Stimulated activated CD8-positive, alpha-beta memory T cell treated with anti-CD3 and anti-CD28 coated beads, Interleukin-12 subunit alpha, Interleukin-12 subunit beta, amount 100 ng/mL, for 1 hour (primary cell): ENCODE data around the gene TRIM45.

Experiments used
- DNase-seq: peaks from one replicate; pipeline ENCODE4 v3.0.0-alpha.2; 2020; ENCODE audit warnings: low read depth

Gene TRIM45

DNA sequence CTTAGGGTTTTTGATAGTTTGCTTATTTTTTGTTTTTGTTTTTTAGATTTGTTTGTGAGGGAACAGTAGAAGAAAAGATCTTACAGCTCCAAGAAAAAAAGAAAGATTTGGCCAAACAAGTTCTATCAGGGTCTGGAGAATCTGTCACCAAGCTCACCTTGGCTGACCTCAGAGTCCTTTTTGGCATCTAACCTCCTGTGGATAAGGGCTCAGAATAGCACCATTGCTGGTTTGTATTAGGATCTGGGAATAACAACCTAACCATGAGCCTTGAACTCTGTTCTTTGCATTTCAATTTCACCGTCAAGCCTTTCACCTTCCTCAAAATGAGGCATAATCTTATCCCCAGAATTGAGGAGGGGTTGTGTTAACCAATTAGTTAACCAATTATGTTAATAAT is 20.2 kb downstream of the TRIM45 start:
- no peak for DNase-seq

- DNase-seq, result no peak
Observed at GRCh38 chr1:117098287-117098890, 23.2 kb downstream of the TRIM45 start.

DNA sequence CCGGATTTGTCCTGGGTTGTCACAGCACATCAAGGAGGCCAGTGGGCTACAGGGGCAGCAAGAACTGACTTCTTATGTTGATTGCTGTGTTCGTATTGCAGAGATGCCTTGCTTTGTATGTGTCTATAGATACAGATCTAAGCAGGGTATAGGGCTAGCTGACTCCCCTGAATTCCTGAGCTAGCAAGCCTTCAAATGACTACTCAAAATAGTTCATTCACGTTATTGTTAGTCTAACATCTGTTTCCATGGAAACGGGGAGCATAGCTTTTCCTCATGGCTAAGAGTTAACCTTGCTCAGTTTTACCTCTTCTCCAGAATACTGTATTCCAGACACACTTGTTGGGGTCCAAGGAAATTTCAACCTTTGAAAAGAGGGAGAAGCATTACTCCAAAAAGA is 24.1 kb downstream of the TRIM45 start:
- DNase-seq, result no peak

- DNase-seq, result no peak
Observed at GRCh38 chr1:117096951-117097408, 24.6 kb downstream of the TRIM45 start.

GRCh38 chr1:117094841-117095604 is 26.5 kb downstream of the TRIM45 start:
- DNase-seq, result no peak

GRCh38 chr1:117093870-117094621 is 27.5 kb downstream of the TRIM45 start:
- peak; percentile 10 for DNase-seq

- no peak for DNase-seq
Observed at GRCh38 chr1:117093091-117093534, 28.4 kb downstream of the TRIM45 start.

- no peak for DNase-seq
Observed at GRCh38 chr1:117092594-117092993, 29.0 kb downstream of the TRIM45 start.

GRCh38 chr1:117089996-117090395 is 31.6 kb downstream of the TRIM45 start:
- DNase-seq, result no peak

DNA sequence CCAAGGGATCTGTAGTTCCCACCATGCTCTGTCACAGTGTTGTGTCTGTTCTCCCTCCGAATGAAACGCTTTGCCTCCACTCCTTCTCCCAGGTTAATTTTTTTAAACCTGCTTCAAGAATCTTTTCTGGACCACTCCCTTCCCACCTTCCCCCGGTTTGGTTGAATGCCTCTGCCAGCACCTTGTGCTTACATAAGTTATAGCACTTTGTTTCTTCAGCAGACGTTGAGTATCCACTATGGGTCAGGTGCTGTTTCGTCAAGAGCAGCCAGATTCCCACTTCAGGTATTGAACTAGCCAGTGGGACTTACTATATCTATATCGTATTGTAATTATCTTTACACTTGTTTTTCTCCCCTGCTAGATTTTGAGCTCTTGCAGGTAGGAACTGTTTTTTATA is 33.9 kb downstream of the TRIM45 start:
- DNase-seq, result no peak

DNA sequence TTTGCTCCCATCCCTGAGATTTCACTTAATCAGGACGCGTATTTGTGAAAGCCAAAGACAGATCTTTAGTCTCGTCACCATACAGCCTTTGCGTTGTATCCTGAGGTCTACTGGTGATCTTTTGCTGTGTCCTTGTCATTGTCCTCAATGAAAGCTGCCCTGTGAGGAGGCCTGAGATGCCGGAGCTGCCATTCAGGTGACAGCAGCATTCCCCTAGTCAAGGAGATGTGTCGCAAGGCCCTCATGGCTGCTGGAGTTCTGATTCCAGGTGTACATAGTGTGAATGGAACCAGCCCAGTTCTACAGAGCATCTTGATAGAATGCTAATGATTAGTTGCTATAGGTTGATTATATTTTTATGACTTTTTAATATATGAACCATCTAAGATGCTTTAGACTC is 37.3 kb downstream of the TRIM45 start:
- no peak for DNase-seq

GRCh38 chr1:117079737-117080136 is 41.8 kb downstream of the TRIM45 start:
- DNase-seq, result no peak

- DNase-seq, result no peak
Observed at GRCh38 chr1:117077267-117077666, 44.3 kb downstream of the TRIM45 start.

DNA sequence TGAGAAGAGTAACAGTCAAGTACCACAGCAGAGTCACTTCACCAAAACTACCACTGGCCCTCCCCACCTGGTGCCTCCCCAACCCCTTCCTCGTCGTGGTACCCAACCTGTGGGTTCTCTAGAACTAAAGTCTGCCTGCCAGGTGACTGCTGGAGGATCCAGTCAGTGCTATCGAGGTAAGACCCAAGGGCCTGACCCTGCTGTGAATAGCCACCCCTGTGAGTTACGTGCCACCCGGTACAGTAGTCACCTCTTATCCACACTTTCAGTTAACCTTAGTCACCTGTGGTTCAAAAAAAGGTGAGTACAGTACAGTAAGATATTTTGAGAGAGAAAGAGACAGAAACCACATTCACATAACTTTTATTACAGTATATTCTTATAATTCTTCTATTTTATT is 44.9 kb downstream of the TRIM45 start:
- no peak for DNase-seq

DNA sequence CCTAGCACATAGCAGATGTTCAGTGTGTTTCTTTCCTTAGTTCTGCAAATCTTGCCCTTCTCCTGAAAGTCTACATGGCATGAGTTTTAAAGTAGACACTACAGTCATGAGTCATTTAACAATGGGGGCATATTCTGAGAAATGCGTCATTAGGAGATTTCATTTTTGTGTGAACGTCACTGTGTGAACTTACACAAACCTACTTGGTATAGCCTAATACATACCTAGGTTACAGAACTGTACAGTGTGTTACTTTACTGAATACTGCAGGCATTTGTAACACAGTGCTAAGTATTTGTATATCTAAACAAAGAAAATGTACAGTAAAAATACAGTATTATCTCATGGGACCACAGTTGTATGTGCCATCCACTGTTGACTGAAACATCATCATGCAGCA is 51.4 kb downstream of the TRIM45 start:
- no peak for DNase-seq

DNA sequence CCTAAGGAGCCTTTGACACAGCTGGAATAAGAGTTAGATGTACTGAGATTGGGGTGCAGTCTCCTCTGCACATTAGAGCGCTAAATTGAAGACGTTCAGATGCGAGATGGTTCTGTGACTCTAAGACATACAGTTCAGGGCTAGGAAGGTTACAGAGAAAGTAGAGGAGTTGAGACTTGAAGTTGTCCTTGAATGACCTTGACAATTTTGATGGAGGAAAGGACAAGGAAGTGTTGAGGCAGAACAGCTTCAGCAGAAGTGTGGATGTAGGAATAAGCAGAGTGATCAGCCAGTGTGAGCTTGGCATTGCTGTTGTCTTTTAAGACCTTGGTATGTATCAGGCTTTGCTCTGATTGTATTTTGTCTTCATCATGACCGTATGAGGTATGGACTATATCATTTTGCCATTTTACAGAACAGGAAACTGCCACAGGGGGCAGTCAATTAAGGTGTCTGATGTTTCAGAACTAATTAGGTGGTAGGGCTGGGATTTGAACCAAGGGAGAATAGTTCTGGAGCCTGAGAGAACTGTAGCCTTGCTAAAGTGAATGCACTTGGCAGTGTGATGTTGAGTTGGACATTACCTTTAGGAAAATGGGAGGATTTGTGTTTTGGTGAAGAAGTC is 52.2 kb downstream of the TRIM45 start:
- DNase-seq, result no peak

- DNase-seq, result no peak
Observed at GRCh38 chr1:117068580-117068979, 53.0 kb downstream of the TRIM45 start.

- DNase-seq, result no peak
Observed at GRCh38 chr1:117067533-117068370, 53.8 kb downstream of the TRIM45 start.

- DNase-seq, result no peak
Observed at GRCh38 chr1:117066367-117066766, 55.2 kb downstream of the TRIM45 start.

DNA sequence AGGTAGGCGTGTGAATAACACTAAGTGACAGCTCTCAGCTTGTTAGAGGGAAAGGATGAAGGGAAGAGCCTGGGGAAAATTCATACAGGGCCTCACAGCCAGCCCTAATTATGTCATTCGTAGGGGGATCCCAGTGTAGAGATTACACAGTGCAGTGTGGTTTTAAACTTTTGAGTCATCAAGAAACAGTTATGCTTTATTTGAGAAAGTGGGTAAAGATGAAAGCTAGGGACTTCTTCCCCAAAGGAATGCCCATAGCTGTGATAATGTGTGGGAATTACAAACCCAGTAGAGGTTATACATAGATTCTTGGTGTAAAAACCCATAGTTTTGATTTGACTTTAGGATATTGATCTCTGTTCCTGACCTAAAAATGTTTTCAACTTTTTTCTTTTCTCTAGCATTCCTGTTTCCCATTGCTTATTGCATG is 59.5 kb downstream of the TRIM45 start:
- DNase-seq, result no peak
